ENCODE data around the gene MCM6.
"Not testable (repeated sequence)": the region's sequence is repeated elsewhere in the genome, so short reads cannot be mapped to it uniquely, and the experiment has no call there.

Gene MCM6

DNA sequence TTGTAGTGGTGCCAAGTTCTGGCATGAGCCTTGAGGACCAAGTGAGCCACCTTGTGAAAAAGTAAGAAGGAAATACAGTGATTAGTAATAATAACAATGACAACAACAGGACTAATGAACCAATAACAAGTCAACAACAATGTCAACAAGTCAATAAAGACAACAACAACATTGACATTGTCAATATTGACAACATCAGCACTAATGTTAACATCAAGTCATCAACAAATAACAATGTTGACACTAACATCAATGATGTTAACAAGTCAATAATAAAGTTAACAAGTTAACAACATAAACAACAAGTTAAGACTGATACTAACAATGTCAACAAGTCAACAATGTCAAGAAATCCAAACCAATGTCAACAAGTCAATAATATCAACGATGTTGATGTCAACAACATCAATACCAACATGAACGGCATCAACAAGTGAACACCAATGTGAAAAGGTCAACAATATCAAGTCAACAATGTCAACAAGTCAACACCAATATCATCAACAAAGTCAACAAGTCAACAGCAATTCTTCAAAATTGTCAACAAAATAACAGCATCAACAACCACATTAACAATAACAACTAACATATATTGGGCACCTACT, 63.2 kb downstream of the MCM6 start:
- H3K36me3 ChIP-seq, result no peaks in the 10 kb centered on the region
- no peak overlapping the region for H3K4me3 ChIP-seq (ENCODE audit: low read depth, low read length)
- no peaks in the 10 kb centered on the region for H3K4me1 ChIP-seq
- TF ChIP-seq, protein P1, sequence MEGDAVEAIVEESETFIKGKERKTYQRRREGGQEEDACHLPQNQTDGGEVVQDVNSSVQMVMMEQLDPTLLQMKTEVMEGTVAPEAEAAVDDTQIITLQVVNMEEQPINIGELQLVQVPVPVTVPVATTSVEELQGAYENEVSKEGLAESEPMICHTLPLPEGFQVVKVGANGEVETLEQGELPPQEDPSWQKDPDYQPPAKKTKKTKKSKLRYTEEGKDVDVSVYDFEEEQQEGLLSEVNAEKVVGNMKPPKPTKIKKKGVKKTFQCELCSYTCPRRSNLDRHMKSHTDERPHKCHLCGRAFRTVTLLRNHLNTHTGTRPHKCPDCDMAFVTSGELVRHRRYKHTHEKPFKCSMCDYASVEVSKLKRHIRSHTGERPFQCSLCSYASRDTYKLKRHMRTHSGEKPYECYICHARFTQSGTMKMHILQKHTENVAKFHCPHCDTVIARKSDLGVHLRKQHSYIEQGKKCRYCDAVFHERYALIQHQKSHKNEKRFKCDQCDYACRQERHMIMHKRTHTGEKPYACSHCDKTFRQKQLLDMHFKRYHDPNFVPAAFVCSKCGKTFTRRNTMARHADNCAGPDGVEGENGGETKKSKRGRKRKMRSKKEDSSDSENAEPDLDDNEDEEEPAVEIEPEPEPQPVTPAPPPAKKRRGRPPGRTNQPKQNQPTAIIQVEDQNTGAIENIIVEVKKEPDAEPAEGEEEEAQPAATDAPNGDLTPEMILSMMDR (IDR thresholded peaks at IDR 0.05; ENCODE audit: low read depth, low read length), result no peak
- no peaks in the 10 kb centered on the region for H3K27me3 ChIP-seq
- no peaks in the 10 kb centered on the region for H3K9me3 ChIP-seq
- DNase-seq, result no peak

DNA sequence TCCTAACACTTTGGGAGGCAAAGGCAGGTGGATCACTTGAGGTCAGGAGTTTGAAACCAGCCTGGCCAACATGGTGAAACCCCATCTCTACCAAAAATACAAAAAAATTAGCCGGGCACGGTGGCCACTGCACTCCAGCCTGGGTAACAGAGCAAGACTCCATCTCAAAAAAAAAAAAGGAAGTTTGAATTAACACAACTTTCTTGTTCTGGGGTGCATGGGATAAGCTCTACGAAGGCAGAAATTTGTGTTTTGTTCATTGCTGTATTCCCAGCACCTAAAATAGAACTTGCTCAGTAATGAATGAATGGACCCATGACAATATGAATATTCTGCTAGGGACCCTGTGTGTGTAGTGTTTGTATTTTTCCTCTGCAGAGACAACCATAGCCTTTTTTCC, 68.4 kb downstream of the MCM6 start:
- not testable (repeated sequence) for H3K36me3 ChIP-seq; H3K9me3 ChIP-seq; DNase-seq; H3K4me3 ChIP-seq (ENCODE audit: low read depth, low read length); H3K4me1 ChIP-seq; H3K27me3 ChIP-seq

DNA sequence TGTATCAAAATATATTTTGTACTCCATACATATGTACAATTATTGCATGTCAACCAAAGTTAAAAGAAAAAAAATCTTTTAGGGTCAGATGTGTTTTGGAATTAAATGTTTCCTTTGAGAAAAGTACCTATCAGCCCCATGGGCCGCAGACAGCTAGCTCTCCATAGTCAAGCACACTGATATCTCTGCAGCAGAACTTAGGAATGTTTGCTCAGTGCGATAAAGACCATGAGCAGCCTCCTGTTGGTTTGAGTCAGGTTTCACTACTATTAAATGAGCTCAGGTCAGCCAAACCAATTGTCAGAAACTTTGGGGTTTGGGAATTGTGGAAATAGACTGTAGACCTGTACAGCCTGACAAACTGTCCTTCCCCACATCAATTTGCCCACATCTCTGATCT, 73.0 kb downstream of the MCM6 start:
- TF ChIP-seq, protein P1 (IDR thresholded peaks at IDR 0.05; ENCODE audit: low read depth, low read length), result no peak
- DNase-seq, result no peak
- H3K4me1 ChIP-seq, result no peaks in the 10 kb centered on the region

DNA sequence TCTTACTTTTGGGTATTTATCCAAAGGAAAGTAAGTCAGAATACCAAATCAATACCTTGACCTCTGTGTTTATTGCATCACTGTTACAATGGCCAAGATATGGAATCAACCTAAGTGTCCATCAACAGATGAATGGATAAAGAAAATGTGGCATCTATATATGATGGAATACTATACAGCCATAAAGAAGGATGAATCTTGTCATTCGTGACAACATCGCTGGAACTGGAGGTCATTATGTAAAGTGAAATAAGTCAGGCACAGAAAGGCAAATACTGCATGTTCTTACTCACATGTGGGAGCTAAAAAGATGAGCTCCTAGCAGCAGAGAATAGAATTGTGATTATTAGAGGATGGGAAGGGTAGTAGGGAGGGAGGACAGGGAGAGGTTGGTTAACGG, 73.9 kb downstream of the MCM6 start:
- Histone ChIP-seq H3K9me3 (no peaks in the 10 kb centered on the region), H3K36me3 (no peaks in the 10 kb centered on the region), H3K4me3 (ENCODE audit: low read depth, low read length) (no peak overlapping the region), H3K4me1 (no peaks in the 10 kb centered on the region), H3K27me3 (no peaks in the 10 kb centered on the region)
- TF ChIP-seq, protein P1 (IDR thresholded peaks at IDR 0.05; ENCODE audit: low read depth, low read length), result no peak
- no peak for DNase-seq

More for the DNA sequence above, 73.0 kb downstream of the MCM6 start:
- Histone ChIP-seq H3K9me3 (no peaks in the 10 kb centered on the region), H3K4me3 (ENCODE audit: low read depth, low read length) (no peak overlapping the region), H3K27me3 (no peaks in the 10 kb centered on the region), H3K36me3 (no peaks in the 10 kb centered on the region)

DNA sequence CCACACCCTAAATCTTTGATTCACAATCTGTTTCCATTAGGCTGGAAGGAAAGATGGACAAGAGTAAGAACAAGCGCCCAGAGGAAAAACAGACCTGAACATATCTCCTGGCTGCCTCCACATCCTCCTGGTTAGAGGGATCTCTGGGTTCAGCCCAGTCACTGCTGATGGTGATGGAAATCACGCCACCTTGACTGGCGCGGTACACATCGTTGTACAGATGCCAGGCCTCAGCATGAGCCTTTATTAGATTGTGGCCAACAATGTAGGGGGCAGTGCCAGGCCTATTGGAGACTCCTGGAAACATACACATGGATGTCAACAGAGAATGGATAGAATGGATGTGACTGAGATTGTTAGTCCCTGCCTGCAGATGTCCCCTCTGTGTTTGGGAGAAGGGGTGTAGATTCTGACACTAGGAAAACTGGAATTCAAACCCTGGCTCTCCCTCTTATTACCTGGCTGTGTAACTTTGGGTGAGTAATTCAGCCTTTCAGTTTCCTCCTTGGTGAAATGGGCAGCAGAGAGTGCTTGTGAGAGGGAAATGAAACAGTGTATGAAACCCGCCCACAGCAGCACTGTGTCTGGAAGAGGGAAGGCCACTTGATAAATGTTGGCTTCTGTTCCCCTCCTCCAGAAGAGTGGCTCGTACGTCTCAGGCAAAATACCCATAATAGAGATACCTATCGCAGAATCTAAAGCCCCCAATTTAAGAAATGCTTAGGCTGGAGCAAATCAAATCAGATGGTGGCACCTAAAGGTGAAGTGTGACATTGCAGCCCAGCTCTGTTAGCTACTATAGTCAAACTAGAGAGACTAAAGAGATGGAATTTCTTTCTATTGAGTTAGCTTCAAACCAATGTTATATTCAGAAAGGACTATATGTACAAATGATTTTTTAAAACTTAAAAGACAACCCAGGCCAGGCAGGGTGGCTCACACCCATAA, 75.5 kb downstream of the MCM6 start:
- Histone ChIP-seq H3K9me3 (no peaks in the 10 kb centered on the region), H3K36me3 (no peaks in the 10 kb centered on the region), H3K27me3 (no peaks in the 10 kb centered on the region), H3K4me3 (ENCODE audit: low read depth, low read length) (no peak overlapping the region), H3K4me1 (no peaks in the 10 kb centered on the region)
- TF ChIP-seq, protein P1 (IDR thresholded peaks at IDR 0.05; ENCODE audit: low read depth, low read length), result no peak; the same call in 1 of the 2 replicates
- DNase-seq, result no peak

DNA sequence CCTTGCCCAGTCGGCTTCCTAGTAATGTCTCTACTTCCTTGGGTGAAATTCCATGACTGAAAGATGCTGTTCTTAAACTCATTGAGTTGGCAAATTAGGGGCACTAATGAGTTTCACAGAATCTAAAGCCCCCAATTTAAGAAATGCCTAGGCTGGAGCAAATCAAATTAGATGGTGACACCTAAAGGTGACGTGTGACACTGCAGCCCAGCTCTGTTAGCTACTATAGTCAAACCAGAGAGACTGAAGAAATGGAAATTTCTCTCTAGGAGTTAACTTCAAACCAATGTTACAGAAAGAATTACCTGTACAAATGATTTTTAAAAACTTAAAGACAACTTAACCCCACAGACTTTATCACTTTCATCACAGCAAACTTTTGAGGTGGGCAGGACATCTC, 76.5 kb downstream of the MCM6 start:
- H3K4me1 ChIP-seq, result no peaks in the 10 kb centered on the region
- no peaks in the 10 kb centered on the region for H3K36me3 ChIP-seq
- DNase-seq, result no peak
- H3K27me3 ChIP-seq, result no peaks in the 10 kb centered on the region
- TF ChIP-seq, protein P1 (IDR thresholded peaks at IDR 0.05; ENCODE audit: low read depth, low read length), result no peak
- no peaks in the 10 kb centered on the region for H3K9me3 ChIP-seq
- no peak overlapping the region for H3K4me3 ChIP-seq (ENCODE audit: low read depth, low read length)

Measured in BE2C (cell line).